HG03064 (cell line): ENCODE results near the gene C1orf232.

Source experiments
- ATAC-seq: cut with Tn5 transposase; IDR thresholded peaks from one replicate; pipeline ENCODE4 v1.9.1; 2021; ENCODE audit warnings: low read depth; ENCODE audit not compliant: unreplicated experiment

The C1orf232 gene

GRCh38 chr1:26125946-26126320 lies 42.8 kb downstream of the C1orf232 start:
- no peak for ATAC-seq

- no peak for ATAC-seq
Observed at GRCh38 chr1:26125382-26125781, 43.4 kb downstream of the C1orf232 start.

- no peak for ATAC-seq
Observed at GRCh38 chr1:26124418-26125331, 44.1 kb downstream of the C1orf232 start.

GRCh38 chr1:26122988-26123973 lies 45.5 kb downstream of the C1orf232 start:
- no peak for ATAC-seq

- no peak for ATAC-seq
Observed at GRCh38 chr1:26121854-26122773, 46.6 kb downstream of the C1orf232 start.

GRCh38 chr1:26119892-26120608 lies 48.7 kb downstream of the C1orf232 start:
- ATAC-seq: no peak

GRCh38 chr1:26114165-26114927 lies 54.4 kb downstream of the C1orf232 start:
- no peak for ATAC-seq
